ENCODE measurements around the gene ZNF618. TPM values are rescaled to one million over a fixed set of nuclear protein-coding genes. Genes with fewer than 3 reads are reported as not detected.
A peak's percentile ranks its signal among the peaks of the same experiment; 100 is the strongest.

The ZNF618 gene
- total and polyA plus RNA-seq, 2 experiments from 2014 or later = 12.1 to 22.1 TPM

DNA sequence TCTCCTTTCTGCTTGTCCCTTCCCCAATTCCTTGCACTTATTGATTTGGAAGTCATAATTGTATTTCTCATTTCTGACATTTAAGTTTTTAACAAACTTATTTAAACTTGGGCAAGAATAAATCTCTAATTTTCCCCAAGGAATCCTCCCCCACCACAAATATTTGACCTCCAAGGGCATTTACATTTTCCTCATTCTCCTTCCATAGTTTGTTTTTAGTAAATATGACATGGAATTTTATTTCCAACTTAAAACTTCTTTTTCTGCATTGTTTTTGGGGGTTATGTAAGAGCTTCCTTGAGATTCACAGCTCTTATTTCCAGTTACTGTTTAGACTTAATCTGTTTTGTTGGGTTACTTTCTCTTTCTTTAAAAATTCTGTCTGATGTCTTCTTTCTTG, 64.9 kb downstream of the ZNF618 start (continued):
- TF ChIP-seq, protein P1, sequence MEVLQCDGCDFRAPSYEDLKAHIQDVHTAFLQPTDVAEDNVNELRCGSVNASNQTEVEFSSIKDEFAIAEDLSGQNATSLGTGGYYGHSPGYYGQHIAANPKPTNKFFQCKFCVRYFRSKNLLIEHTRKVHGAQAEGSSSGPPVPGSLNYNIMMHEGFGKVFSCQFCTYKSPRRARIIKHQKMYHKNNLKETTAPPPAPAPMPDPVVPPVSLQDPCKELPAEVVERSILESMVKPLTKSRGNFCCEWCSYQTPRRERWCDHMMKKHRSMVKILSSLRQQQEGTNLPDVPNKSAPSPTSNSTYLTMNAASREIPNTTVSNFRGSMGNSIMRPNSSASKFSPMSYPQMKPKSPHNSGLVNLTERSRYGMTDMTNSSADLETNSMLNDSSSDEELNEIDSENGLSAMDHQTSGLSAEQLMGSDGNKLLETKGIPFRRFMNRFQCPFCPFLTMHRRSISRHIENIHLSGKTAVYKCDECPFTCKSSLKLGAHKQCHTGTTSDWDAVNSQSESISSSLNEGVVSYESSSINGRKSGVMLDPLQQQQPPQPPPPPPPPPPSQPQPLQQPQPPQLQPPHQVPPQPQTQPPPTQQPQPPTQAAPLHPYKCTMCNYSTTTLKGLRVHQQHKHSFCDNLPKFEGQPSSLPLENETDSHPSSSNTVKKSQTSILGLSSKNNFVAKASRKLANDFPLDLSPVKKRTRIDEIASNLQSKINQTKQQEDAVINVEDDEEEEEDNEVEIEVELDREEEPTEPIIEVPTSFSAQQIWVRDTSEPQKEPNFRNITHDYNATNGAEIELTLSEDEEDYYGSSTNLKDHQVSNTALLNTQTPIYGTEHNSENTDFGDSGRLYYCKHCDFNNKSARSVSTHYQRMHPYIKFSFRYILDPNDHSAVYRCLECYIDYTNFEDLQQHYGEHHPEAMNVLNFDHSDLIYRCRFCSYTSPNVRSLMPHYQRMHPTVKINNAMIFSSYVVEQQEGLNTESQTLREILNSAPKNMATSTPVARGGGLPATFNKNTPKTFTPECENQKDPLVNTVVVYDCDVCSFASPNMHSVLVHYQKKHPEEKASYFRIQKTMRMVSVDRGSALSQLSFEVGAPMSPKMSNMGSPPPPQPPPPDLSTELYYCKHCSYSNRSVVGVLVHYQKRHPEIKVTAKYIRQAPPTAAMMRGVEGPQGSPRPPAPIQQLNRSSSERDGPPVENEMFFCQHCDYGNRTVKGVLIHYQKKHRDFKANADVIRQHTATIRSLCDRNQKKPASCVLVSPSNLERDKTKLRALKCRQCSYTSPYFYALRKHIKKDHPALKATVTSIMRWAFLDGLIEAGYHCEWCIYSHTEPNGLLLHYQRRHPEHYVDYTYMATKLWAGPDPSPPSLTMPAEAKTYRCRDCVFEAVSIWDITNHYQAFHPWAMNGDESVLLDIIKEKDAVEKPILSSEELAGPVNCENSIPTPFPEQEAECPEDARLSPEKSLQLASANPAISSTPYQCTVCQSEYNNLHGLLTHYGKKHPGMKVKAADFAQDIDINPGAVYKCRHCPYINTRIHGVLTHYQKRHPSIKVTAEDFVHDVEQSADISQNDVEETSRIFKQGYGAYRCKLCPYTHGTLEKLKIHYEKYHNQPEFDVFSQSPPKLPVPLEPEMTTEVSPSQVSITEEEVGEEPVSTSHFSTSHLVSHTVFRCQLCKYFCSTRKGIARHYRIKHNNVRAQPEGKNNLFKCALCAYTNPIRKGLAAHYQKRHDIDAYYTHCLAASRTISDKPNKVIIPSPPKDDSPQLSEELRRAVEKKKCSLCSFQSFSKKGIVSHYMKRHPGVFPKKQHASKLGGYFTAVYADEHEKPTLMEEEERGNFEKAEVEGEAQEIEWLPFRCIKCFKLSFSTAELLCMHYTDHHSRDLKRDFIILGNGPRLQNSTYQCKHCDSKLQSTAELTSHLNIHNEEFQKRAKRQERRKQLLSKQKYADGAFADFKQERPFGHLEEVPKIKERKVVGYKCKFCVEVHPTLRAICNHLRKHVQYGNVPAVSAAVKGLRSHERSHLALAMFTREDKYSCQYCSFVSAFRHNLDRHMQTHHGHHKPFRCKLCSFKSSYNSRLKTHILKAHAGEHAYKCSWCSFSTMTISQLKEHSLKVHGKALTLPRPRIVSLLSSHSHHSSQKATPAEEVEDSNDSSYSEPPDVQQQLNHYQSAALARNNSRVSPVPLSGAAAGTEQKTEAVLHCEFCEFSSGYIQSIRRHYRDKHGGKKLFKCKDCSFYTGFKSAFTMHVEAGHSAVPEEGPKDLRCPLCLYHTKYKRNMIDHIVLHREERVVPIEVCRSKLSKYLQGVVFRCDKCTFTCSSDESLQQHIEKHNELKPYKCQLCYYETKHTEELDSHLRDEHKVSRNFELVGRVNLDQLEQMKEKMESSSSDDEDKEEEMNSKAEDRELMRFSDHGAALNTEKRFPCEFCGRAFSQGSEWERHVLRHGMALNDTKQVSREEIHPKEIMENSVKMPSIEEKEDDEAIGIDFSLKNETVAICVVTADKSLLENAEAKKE (CRISPR knock-in tag; IDR thresholded peaks at IDR 0.05) = no peak
- no peak for TF ChIP-seq POLR2AphosphoS5 (IDR thresholded peaks at IDR 0.05; ENCODE audit: low read depth)
- no peak for TF ChIP-seq EZH2phosphoT487 (IDR thresholded peaks at IDR 0.05; ENCODE audit: unreplicated experiment)
- TF ChIP-seq STAT1 (IDR thresholded peaks at IDR 0.05; ENCODE audit: unreplicated experiment) = no peak

DNA sequence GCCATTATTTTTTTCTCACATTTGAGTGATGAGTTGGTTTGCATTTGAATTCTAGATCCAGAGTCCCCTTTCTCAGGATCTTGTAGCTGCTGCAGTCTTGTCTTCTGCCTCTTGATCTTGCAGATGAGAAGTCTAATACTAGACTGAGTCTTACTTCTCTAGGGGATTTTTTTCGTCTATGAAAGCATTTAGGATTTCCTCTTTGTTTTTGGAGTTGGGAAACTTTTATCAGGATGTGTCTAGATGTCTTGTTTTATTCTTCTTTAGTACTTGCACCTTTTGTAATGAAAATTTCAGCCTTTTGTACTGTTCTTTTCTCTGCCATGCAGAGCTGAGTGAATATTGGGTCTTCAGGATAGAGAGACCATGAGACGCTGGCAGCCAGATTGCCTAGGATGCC, 65.4 kb downstream of the ZNF618 start:
- no peak for ATAC-seq
- Mint-ChIP-seq H3K9me3 (no peaks in the 10 kb centered on the region), H3K36me3 (ENCODE audit: low read depth) (no peaks in the 10 kb centered on the region; the same call in 2 of the 3 replicates), H3K4me3 (no peak overlapping the region), H3K27ac (peak overlapping the region; percentile 5; the same call in 1 of the 2 replicates), H3K27me3 (ENCODE audit: insufficient read depth, low read depth, poor library complexity) (peaks cover 2% of the 10 kb centered on the region), H3K4me1 (peaks cover 39% of the 10 kb centered on the region)
- H4K20me1 ChIP-seq (replicated peaks; ENCODE audit: insufficient read depth) = no peaks in the 10 kb centered on the region; the same call in 1 of the 2 replicates
- DNase-seq (ENCODE audit: low spot score) = no peak
- no peaks in the 10 kb centered on the region for H3F3A ChIP-seq (replicated peaks; ENCODE audit: low read depth)
- peaks cover 24% of the 10 kb centered on the region for H3K4me1 ChIP-seq (ENCODE audit: insufficient read depth)
- TF ChIP-seq STAT1 (IDR thresholded peaks at IDR 0.05; ENCODE audit: unreplicated experiment) (no peak), ZNF114 (CRISPR knock-in tag; IDR thresholded peaks at IDR 0.05) (no peak), ZNF331 (CRISPR knock-in tag; IDR thresholded peaks at IDR 0.05; ENCODE audit: low read depth) (no peak), REST (IDR thresholded peaks at IDR 0.05; ENCODE audit: unreplicated experiment) (no peak), ETS1 (IDR thresholded peaks at IDR 0.05) (no peak), EZH2 (IDR thresholded peaks at IDR 0.05; ENCODE audit: low read depth, unreplicated experiment) (no peak), JUNB (IDR thresholded peaks at IDR 0.05; ENCODE audit: unreplicated experiment) (no peak)
- TF ChIP-seq, protein P2, sequence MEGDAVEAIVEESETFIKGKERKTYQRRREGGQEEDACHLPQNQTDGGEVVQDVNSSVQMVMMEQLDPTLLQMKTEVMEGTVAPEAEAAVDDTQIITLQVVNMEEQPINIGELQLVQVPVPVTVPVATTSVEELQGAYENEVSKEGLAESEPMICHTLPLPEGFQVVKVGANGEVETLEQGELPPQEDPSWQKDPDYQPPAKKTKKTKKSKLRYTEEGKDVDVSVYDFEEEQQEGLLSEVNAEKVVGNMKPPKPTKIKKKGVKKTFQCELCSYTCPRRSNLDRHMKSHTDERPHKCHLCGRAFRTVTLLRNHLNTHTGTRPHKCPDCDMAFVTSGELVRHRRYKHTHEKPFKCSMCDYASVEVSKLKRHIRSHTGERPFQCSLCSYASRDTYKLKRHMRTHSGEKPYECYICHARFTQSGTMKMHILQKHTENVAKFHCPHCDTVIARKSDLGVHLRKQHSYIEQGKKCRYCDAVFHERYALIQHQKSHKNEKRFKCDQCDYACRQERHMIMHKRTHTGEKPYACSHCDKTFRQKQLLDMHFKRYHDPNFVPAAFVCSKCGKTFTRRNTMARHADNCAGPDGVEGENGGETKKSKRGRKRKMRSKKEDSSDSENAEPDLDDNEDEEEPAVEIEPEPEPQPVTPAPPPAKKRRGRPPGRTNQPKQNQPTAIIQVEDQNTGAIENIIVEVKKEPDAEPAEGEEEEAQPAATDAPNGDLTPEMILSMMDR (conservative IDR thresholded peaks at IDR 0.05; ENCODE audit: low read depth in 2 of 2) = no peak
- peak overlapping the region; percentile 15 for H3K4me2 ChIP-seq
- H3K4me3 ChIP-seq = no peak overlapping the region
- H2AFZ ChIP-seq = no peak overlapping the region
- H3K9me2 ChIP-seq (ENCODE audit: insufficient read depth) = no peaks in the 10 kb centered on the region; the same call in 1 of the 2 replicates
- H3K27me3 ChIP-seq (ENCODE audit: insufficient read depth) = no peaks in the 10 kb centered on the region
- no peaks in the 10 kb centered on the region for H3K36me3 ChIP-seq (ENCODE audit: insufficient read depth)
- H3K27ac ChIP-seq (ENCODE audit: low read depth) = no peak overlapping the region
- peaks cover 59% of the 10 kb centered on the region for H3K79me2 ChIP-seq (replicated peaks; ENCODE audit: insufficient read depth)
